T-helper 2 cell treated with Interferon-gamma antibody and Interleukin-4, amounts not matched to agents 5 μg/mL and 100 μg/mL, for 36 hours (primary cell): ENCODE results near the gene HBM.
"Not testable (repeated sequence)": the region's sequence is repeated elsewhere in the genome, so short reads cannot be mapped to it uniquely, and the experiment has no call there.

Source experiments
- DNase-seq: peaks from one replicate; pipeline ENCODE4 v3.0.0; 2021; ENCODE audit warnings: low spot score
- H3K27ac Mint-ChIP-seq: one replicate; pipeline ENCODE4 v1.8.0; 2021; ENCODE audit warnings: mild to moderate bottlenecking, mixed read lengths
- H3K27me3 Mint-ChIP-seq: one replicate; pipeline ENCODE4 v1.8.0; 2021; ENCODE audit warnings: low read depth, mixed read lengths
- H3K36me3 Mint-ChIP-seq: one replicate; pipeline ENCODE4 v1.8.0; 2021; ENCODE audit warnings: low read depth, mixed read lengths
- H3K4me1 Mint-ChIP-seq: one replicate; pipeline ENCODE4 v1.8.0; 2021; ENCODE audit warnings: low read depth, mixed read lengths
- H3K4me3 Mint-ChIP-seq: one replicate; pipeline ENCODE4 v1.8.0; 2022; ENCODE audit warnings: mild to moderate bottlenecking, moderate library complexity, mixed read lengths
- H3K9me3 Mint-ChIP-seq: one replicate; pipeline ENCODE4 v1.8.0; 2021; ENCODE audit warnings: mixed read lengths

Gene HBM

GRCh38 chr16:170088-170507, 4.3 kb downstream of the HBM start:
- not testable (repeated sequence) for H3K4me3 Mint-ChIP-seq, DNase-seq, H3K4me1 Mint-ChIP-seq, H3K36me3 Mint-ChIP-seq, H3K9me3 Mint-ChIP-seq, H3K27ac Mint-ChIP-seq
- H3K27me3 Mint-ChIP-seq: peaks cover 74% of the 10 kb centered on the region

GRCh38 chr16:170788-171187, 5.0 kb downstream of the HBM start:
- H3K9me3 Mint-ChIP-seq: no peaks in the 10 kb centered on the region
- DNase-seq: no peak
- peaks cover 73% of the 10 kb centered on the region for H3K27me3 Mint-ChIP-seq
- no peak overlapping the region for H3K4me3 Mint-ChIP-seq
- peaks cover 2% of the 10 kb centered on the region for H3K4me1 Mint-ChIP-seq
- no peak overlapping the region for H3K27ac Mint-ChIP-seq
- H3K36me3 Mint-ChIP-seq: no peaks in the 10 kb centered on the region

DNA sequence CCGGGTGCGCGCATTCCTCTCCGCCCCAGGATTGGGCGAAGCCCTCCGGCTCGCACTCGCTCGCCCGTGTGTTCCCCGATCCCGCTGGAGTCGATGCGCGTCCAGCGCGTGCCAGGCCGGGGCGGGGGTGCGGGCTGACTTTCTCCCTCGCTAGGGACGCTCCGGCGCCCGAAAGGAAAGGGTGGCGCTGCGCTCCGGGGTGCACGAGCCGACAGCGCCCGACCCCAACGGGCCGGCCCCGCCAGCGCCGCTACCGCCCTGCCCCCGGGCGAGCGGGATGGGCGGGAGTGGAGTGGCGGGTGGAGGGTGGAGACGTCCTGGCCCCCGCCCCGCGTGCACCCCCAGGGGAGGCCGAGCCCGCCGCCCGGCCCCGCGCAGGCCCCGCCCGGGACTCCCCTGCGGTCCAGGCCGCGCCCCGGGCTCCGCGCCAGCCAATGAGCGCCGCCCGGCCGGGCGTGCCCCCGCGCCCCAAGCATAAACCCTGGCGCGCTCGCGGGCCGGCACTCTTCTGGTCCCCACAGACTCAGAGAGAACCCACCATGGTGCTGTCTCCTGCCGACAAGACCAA, 6.7 kb downstream of the HBM start, which contains the start of gene HBA2:
TSS of gene HBA2 (plus strand) at position 503 of the 568 bp plus-strand sequence. CDS start at position 540, 37 bp downstream.
- H3K4me3 Mint-ChIP-seq: peak within 1 kb of the TSS; percentile 5
- H3K4me1 Mint-ChIP-seq, H3K9me3 Mint-ChIP-seq, H3K36me3 Mint-ChIP-seq, DNase-seq, H3K27ac Mint-ChIP-seq: not testable (repeated sequence)
- peaks cover 65% of the 10 kb centered on the region for H3K27me3 Mint-ChIP-seq

GRCh38 chr16:173211-173854, 7.6 kb downstream of the HBM start:
- not testable (repeated sequence) for H3K4me1 Mint-ChIP-seq, H3K9me3 Mint-ChIP-seq, H3K36me3 Mint-ChIP-seq, DNase-seq, H3K27ac Mint-ChIP-seq
- H3K4me3 Mint-ChIP-seq: peak overlapping the region; percentile 5
- peaks cover 66% of the 10 kb centered on the region for H3K27me3 Mint-ChIP-seq

GRCh38 chr16:173928-174769, 8.4 kb downstream of the HBM start:
- peaks cover 64% of the 10 kb centered on the region for H3K27me3 Mint-ChIP-seq
- H3K36me3 Mint-ChIP-seq, DNase-seq, H3K27ac Mint-ChIP-seq, H3K9me3 Mint-ChIP-seq, H3K4me1 Mint-ChIP-seq: not testable (repeated sequence)
- H3K4me3 Mint-ChIP-seq: peak overlapping the region; percentile 1

GRCh38 chr16:175011-175949, 9.5 kb downstream of the HBM start:
- Mint-ChIP-seq H3K27ac (no peak overlapping the region), H3K4me3 (peak overlapping the region; percentile 42), H3K9me3 (no peaks in the 10 kb centered on the region), H3K4me1 (peaks cover 2% of the 10 kb centered on the region), H3K27me3 (peaks cover 64% of the 10 kb centered on the region), H3K36me3 (no peaks in the 10 kb centered on the region)
- DNase-seq: no peak

DNA sequence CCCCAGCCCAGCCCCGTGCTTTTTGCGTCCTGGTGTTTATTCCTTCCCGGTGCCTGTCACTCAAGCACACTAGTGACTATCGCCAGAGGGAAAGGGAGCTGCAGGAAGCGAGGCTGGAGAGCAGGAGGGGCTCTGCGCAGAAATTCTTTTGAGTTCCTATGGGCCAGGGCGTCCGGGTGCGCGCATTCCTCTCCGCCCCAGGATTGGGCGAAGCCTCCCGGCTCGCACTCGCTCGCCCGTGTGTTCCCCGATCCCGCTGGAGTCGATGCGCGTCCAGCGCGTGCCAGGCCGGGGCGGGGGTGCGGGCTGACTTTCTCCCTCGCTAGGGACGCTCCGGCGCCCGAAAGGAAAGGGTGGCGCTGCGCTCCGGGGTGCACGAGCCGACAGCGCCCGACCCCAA, 10.2 kb downstream of the HBM start:
- H3K27ac Mint-ChIP-seq, H3K36me3 Mint-ChIP-seq, DNase-seq, H3K4me3 Mint-ChIP-seq, H3K9me3 Mint-ChIP-seq, H3K4me1 Mint-ChIP-seq: not testable (repeated sequence)
- peaks cover 59% of the 10 kb centered on the region for H3K27me3 Mint-ChIP-seq

GRCh38 chr16:176477-177382, 11.0 kb downstream of the HBM start, which contains the start of gene HBA1:
HBA1 (plus strand) TSS chr16:176680; CDS start chr16:176717, 37 bp downstream.
- H3K27ac Mint-ChIP-seq, H3K4me3 Mint-ChIP-seq, H3K4me1 Mint-ChIP-seq, H3K36me3 Mint-ChIP-seq, DNase-seq, H3K9me3 Mint-ChIP-seq: not testable (repeated sequence)
- H3K27me3 Mint-ChIP-seq: peaks cover 53% of the 10 kb centered on the region

DNA sequence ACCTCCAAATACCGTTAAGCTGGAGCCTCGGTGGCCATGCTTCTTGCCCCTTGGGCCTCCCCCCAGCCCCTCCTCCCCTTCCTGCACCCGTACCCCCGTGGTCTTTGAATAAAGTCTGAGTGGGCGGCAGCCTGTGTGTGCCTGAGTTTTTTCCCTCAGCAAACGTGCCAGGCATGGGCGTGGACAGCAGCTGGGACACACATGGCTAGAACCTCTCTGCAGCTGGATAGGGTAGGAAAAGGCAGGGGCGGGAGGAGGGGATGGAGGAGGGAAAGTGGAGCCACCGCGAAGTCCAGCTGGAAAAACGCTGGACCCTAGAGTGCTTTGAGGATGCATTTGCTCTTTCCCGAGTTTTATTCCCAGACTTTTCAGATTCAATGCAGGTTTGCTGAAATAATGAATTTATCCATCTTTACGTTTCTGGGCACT, 11.6 kb downstream of the HBM start:
- no peak for DNase-seq
- peaks cover 2% of the 10 kb centered on the region for H3K4me1 Mint-ChIP-seq
- no peaks in the 10 kb centered on the region for H3K36me3 Mint-ChIP-seq
- H3K27ac Mint-ChIP-seq: no peak overlapping the region
- peak overlapping the region; percentile 29 for H3K4me3 Mint-ChIP-seq
- H3K27me3 Mint-ChIP-seq: peaks cover 50% of the 10 kb centered on the region
- no peaks in the 10 kb centered on the region for H3K9me3 Mint-ChIP-seq

- Mint-ChIP-seq H3K27ac (no peak overlapping the region), H3K36me3 (no peaks in the 10 kb centered on the region), H3K4me3 (peak overlapping the region; percentile 29), H3K27me3 (peaks cover 50% of the 10 kb centered on the region), H3K4me1 (peaks cover 2% of the 10 kb centered on the region), H3K9me3 (no peaks in the 10 kb centered on the region)
- no peak for DNase-seq
These were observed 12.3 kb downstream of the HBM start for GRCh38 chr16:177981-178667.

- H3K4me1 Mint-ChIP-seq: peaks cover 2% of the 10 kb centered on the region
- no peak overlapping the region for H3K27ac Mint-ChIP-seq
- H3K27me3 Mint-ChIP-seq: peaks cover 45% of the 10 kb centered on the region
- no peaks in the 10 kb centered on the region for H3K36me3 Mint-ChIP-seq
- no peak for DNase-seq
- no peak overlapping the region for H3K4me3 Mint-ChIP-seq
- no peaks in the 10 kb centered on the region for H3K9me3 Mint-ChIP-seq
These were observed 12.9 kb downstream of the HBM start for GRCh38 chr16:178668-179015.
